Measurements from ENCODE around the gene EVI2B.
"Not testable (repeated sequence)": the region's sequence is repeated elsewhere in the genome, so short reads cannot be mapped to it uniquely, and the experiment has no call there.

Gene EVI2B

GRCh38 chr17:31321966-31322365 is 8.1 kb upstream of the EVI2B start:
- Histone ChIP-seq H3K9me3 (ENCODE audit: insufficient read depth, low read depth, low read length) (no peaks in the 10 kb centered on the region), H3K27me3 (ENCODE audit: insufficient read depth, low read length) (no peaks in the 10 kb centered on the region), H3K27ac (ENCODE audit: low read length) (no peak overlapping the region), H3K4me3 (ENCODE audit: low read length) (no peak overlapping the region), H3K4me1 (ENCODE audit: insufficient read depth, low read length) (no peaks in the 10 kb centered on the region), H3K36me3 (ENCODE audit: insufficient read depth, low read depth, low read length) (no peaks in the 10 kb centered on the region; the same call in 1 of the 2 replicates), H3K9ac (ENCODE audit: low read depth, low read length) (no peak overlapping the region)

- Histone ChIP-seq H3K9me3 (ENCODE audit: insufficient read depth, low read depth, low read length) (no peaks in the 10 kb centered on the region), H3K9ac (ENCODE audit: low read depth, low read length) (no peak within 1 kb of the TSS), H3K4me3 (ENCODE audit: low read length) (no peak within 1 kb of the TSS), H3K27ac (ENCODE audit: low read length) (no peak within 1 kb of the TSS), H3K36me3 (ENCODE audit: insufficient read depth, low read depth, low read length) (no peaks in the 10 kb centered on the region; the same call in 1 of the 2 replicates), H3K27me3 (ENCODE audit: insufficient read depth, low read length) (no peaks in the 10 kb centered on the region), H3K4me1 (ENCODE audit: insufficient read depth, low read length) (no peaks in the 10 kb centered on the region)
Measured at GRCh38 chr17:31321481-31321880, 7.6 kb upstream of the EVI2B start, which contains the start of gene EVI2A. TSS of gene EVI2A (minus strand) at chr17:31321622. CDS start at chr17:31319013, 2,609 bp downstream.

- Histone ChIP-seq H3K9ac (ENCODE audit: low read depth, low read length) (no peak overlapping the region), H3K27me3 (ENCODE audit: insufficient read depth, low read length) (no peaks in the 10 kb centered on the region), H3K4me3 (ENCODE audit: low read length) (no peak overlapping the region), H3K9me3 (ENCODE audit: insufficient read depth, low read depth, low read length) (no peaks in the 10 kb centered on the region), H3K4me1 (ENCODE audit: insufficient read depth, low read length) (no peaks in the 10 kb centered on the region), H3K36me3 (ENCODE audit: insufficient read depth, low read depth, low read length) (no peaks in the 10 kb centered on the region), H3K27ac (ENCODE audit: low read length) (no peak overlapping the region)
Measured at GRCh38 chr17:31320791-31321190, 6.9 kb upstream of the EVI2B start.

GRCh38 chr17:31320241-31320640 is 6.4 kb upstream of the EVI2B start:
- H3K36me3 ChIP-seq (ENCODE audit: insufficient read depth, low read depth, low read length), result no peaks in the 10 kb centered on the region
- no peaks in the 10 kb centered on the region for H3K4me1 ChIP-seq (ENCODE audit: insufficient read depth, low read length)
- H3K4me3 ChIP-seq (ENCODE audit: low read length), result no peak overlapping the region
- H3K27me3 ChIP-seq (ENCODE audit: insufficient read depth, low read length), result no peaks in the 10 kb centered on the region
- no peak overlapping the region for H3K9ac ChIP-seq (ENCODE audit: low read depth, low read length)
- no peak overlapping the region for H3K27ac ChIP-seq (ENCODE audit: low read length)
- no peaks in the 10 kb centered on the region for H3K9me3 ChIP-seq (ENCODE audit: insufficient read depth, low read depth, low read length)

GRCh38 chr17:31318851-31319661 is 5.2 kb upstream of the EVI2B start:
- H3K36me3 ChIP-seq (ENCODE audit: insufficient read depth, low read depth, low read length), result no peaks in the 10 kb centered on the region
- H3K27me3 ChIP-seq (ENCODE audit: insufficient read depth, low read length), result no peaks in the 10 kb centered on the region
- H3K9ac ChIP-seq (ENCODE audit: low read depth, low read length), result no peak overlapping the region
- no peaks in the 10 kb centered on the region for H3K9me3 ChIP-seq (ENCODE audit: insufficient read depth, low read depth, low read length)
- H3K27ac ChIP-seq (ENCODE audit: low read length), result no peak overlapping the region
- no peak overlapping the region for H3K4me3 ChIP-seq (ENCODE audit: low read length)
- H3K4me1 ChIP-seq (ENCODE audit: insufficient read depth, low read length), result no peaks in the 10 kb centered on the region

- Histone ChIP-seq H3K36me3 (ENCODE audit: insufficient read depth, low read depth, low read length) (no peaks in the 10 kb centered on the region), H3K9me3 (ENCODE audit: insufficient read depth, low read depth, low read length) (no peaks in the 10 kb centered on the region), H3K27ac (ENCODE audit: low read length) (no peak overlapping the region), H3K4me3 (ENCODE audit: low read length) (no peak overlapping the region), H3K27me3 (ENCODE audit: insufficient read depth, low read length) (no peaks in the 10 kb centered on the region), H3K9ac (ENCODE audit: low read depth, low read length) (no peak overlapping the region), H3K4me1 (ENCODE audit: insufficient read depth, low read length) (no peaks in the 10 kb centered on the region)
Measured at GRCh38 chr17:31318298-31318801, 4.5 kb upstream of the EVI2B start.

- Histone ChIP-seq H3K27me3 (ENCODE audit: insufficient read depth, low read length) (no peaks in the 10 kb centered on the region), H3K27ac (ENCODE audit: low read length) (no peak overlapping the region), H3K9me3 (ENCODE audit: insufficient read depth, low read depth, low read length) (no peaks in the 10 kb centered on the region), H3K36me3 (ENCODE audit: insufficient read depth, low read depth, low read length) (no peaks in the 10 kb centered on the region), H3K4me3 (ENCODE audit: low read length) (no peak overlapping the region), H3K9ac (ENCODE audit: low read depth, low read length) (no peak overlapping the region), H3K4me1 (ENCODE audit: insufficient read depth, low read length) (no peaks in the 10 kb centered on the region)
Measured at GRCh38 chr17:31314782-31315100, 887 bp upstream of the EVI2B start.

GRCh38 chr17:31312223-31312622 is 1.6 kb downstream of the EVI2B start:
- not testable (repeated sequence) for H3K9ac ChIP-seq (ENCODE audit: low read depth, low read length); H3K27me3 ChIP-seq (ENCODE audit: insufficient read depth, low read length); H3K36me3 ChIP-seq (ENCODE audit: insufficient read depth, low read depth, low read length); H3K4me3 ChIP-seq (ENCODE audit: low read length); H3K27ac ChIP-seq (ENCODE audit: low read length); H3K9me3 ChIP-seq (ENCODE audit: insufficient read depth, low read depth, low read length); H3K4me1 ChIP-seq (ENCODE audit: insufficient read depth, low read length)

- H3K36me3 ChIP-seq (ENCODE audit: insufficient read depth, low read depth, low read length), result no peaks in the 10 kb centered on the region
- no peak overlapping the region for H3K27ac ChIP-seq (ENCODE audit: low read length)
- H3K27me3 ChIP-seq (ENCODE audit: insufficient read depth, low read length), result no peaks in the 10 kb centered on the region
- no peaks in the 10 kb centered on the region for H3K9me3 ChIP-seq (ENCODE audit: insufficient read depth, low read depth, low read length)
- H3K4me3 ChIP-seq (ENCODE audit: low read length), result no peak overlapping the region
- no peak overlapping the region for H3K9ac ChIP-seq (ENCODE audit: low read depth, low read length)
- no peaks in the 10 kb centered on the region for H3K4me1 ChIP-seq (ENCODE audit: insufficient read depth, low read length)
Measured at GRCh38 chr17:31311526-31311925, 2.3 kb downstream of the EVI2B start.

GRCh38 chr17:31310886-31311285 is 3.0 kb downstream of the EVI2B start:
- Histone ChIP-seq H3K27ac (ENCODE audit: low read length) (no peak overlapping the region), H3K36me3 (ENCODE audit: insufficient read depth, low read depth, low read length) (no peaks in the 10 kb centered on the region), H3K4me3 (ENCODE audit: low read length) (no peak overlapping the region), H3K4me1 (ENCODE audit: insufficient read depth, low read length) (no peaks in the 10 kb centered on the region), H3K9ac (ENCODE audit: low read depth, low read length) (no peak overlapping the region), H3K9me3 (ENCODE audit: insufficient read depth, low read depth, low read length) (no peaks in the 10 kb centered on the region), H3K27me3 (ENCODE audit: insufficient read depth, low read length) (no peaks in the 10 kb centered on the region)

GRCh38 chr17:31310260-31310659 is 3.6 kb downstream of the EVI2B start:
- H3K27me3 ChIP-seq (ENCODE audit: insufficient read depth, low read length), result no peaks in the 10 kb centered on the region
- no peak overlapping the region for H3K27ac ChIP-seq (ENCODE audit: low read length)
- H3K9ac ChIP-seq (ENCODE audit: low read depth, low read length), result no peak overlapping the region
- H3K4me3 ChIP-seq (ENCODE audit: low read length), result no peak overlapping the region
- no peaks in the 10 kb centered on the region for H3K4me1 ChIP-seq (ENCODE audit: insufficient read depth, low read length)
- no peaks in the 10 kb centered on the region for H3K9me3 ChIP-seq (ENCODE audit: insufficient read depth, low read depth, low read length)
- no peaks in the 10 kb centered on the region for H3K36me3 ChIP-seq (ENCODE audit: insufficient read depth, low read depth, low read length)

- Histone ChIP-seq H3K9me3 (ENCODE audit: insufficient read depth, low read depth, low read length) (no peaks in the 10 kb centered on the region), H3K36me3 (ENCODE audit: insufficient read depth, low read depth, low read length) (no peaks in the 10 kb centered on the region), H3K4me1 (ENCODE audit: insufficient read depth, low read length) (no peaks in the 10 kb centered on the region), H3K9ac (ENCODE audit: low read depth, low read length) (no peak overlapping the region), H3K4me3 (ENCODE audit: low read length) (no peak overlapping the region), H3K27me3 (ENCODE audit: insufficient read depth, low read length) (no peaks in the 10 kb centered on the region), H3K27ac (ENCODE audit: low read length) (no peak overlapping the region)
Measured at GRCh38 chr17:31309556-31309955, 4.3 kb downstream of the EVI2B start.

Data from iPS-20b (cell line).